HFF-Myc (cell line): ENCODE data around the gene MLLT3.

Source experiments
- DNase-seq: peaks from one replicate; pipeline ENCODE4 v3.0.0-alpha.2; 2011; ENCODE audit warnings: low read depth; ENCODE audit errors: extremely low read depth
- H3K4me3 ChIP-seq: replicated peaks from 2 replicates; pipeline ENCODE4 v1.5.1; 2011; ENCODE audit warnings: low read depth, mild to moderate bottlenecking, control low read depth, low read length
- CTCF ChIP-seq: IDR thresholded peaks from 2 replicates; pipeline ENCODE4 v1.5.1; 2012; ENCODE audit warnings: mild to moderate bottlenecking, low read depth, low read length, control low read depth; ENCODE audit errors: missing control alignments

MLLT3 gene

GRCh38 chr9:20610591-20610990 lies 11.7 kb downstream of the MLLT3 start:
- no peak for DNase-seq
- TF ChIP-seq CTCF = no peak
- no peak overlapping the region for H3K4me3 ChIP-seq

- no peak for DNase-seq
- TF ChIP-seq CTCF = no peak
- no peak overlapping the region for H3K4me3 ChIP-seq
These were observed 13.7 kb downstream of the MLLT3 start for GRCh38 chr9:20608582-20608981.

- TF ChIP-seq CTCF = no peak
- DNase-seq = no peak
- no peak overlapping the region for H3K4me3 ChIP-seq
These were observed 15.6 kb downstream of the MLLT3 start for GRCh38 chr9:20606652-20607051.

- no peak overlapping the region for H3K4me3 ChIP-seq
- TF ChIP-seq CTCF = no peak
These were observed 17.7 kb downstream of the MLLT3 start for GRCh38 chr9:20604562-20604961.

GRCh38 chr9:20603524-20604268 lies 18.6 kb downstream of the MLLT3 start:
- no peak for DNase-seq
- H3K4me3 ChIP-seq = no peak overlapping the region
- no peak for TF ChIP-seq CTCF

More at GRCh38 chr9:20604562-20604961, 17.7 kb downstream of the MLLT3 start:
- no peak for DNase-seq

GRCh38 chr9:20601292-20601691 lies 21.0 kb downstream of the MLLT3 start:
- no peak overlapping the region for H3K4me3 ChIP-seq
- no peak for TF ChIP-seq CTCF
- DNase-seq = no peak

- DNase-seq = no peak
- TF ChIP-seq CTCF = no peak
- no peak overlapping the region for H3K4me3 ChIP-seq
These were observed 23.1 kb downstream of the MLLT3 start for GRCh38 chr9:20599195-20599594.
